ENCODE data around the gene MOB3B.

The MOB3B gene

GRCh38 chr9:27356446-27356845 lies 173.2 kb downstream of the MOB3B start:
- DNase-seq = no peak

GRCh38 chr9:27355166-27355565 lies 174.4 kb downstream of the MOB3B start:
- no peak for DNase-seq

GRCh38 chr9:27353474-27354229 lies 176.0 kb downstream of the MOB3B start:
- no peak for DNase-seq

GRCh38 chr9:27353166-27353473 lies 176.5 kb downstream of the MOB3B start:
- no peak for DNase-seq

GRCh38 chr9:27352457-27353165 lies 177.0 kb downstream of the MOB3B start:
- no peak for DNase-seq

- no peak for DNase-seq
Observed at GRCh38 chr9:27351438-27351837, 178.2 kb downstream of the MOB3B start.

- DNase-seq = no peak
Observed at GRCh38 chr9:27350382-27350976, 179.1 kb downstream of the MOB3B start.

GRCh38 chr9:27349698-27350080 lies 179.9 kb downstream of the MOB3B start:
- no peak for DNase-seq

GRCh38 chr9:27348785-27349697 lies 180.6 kb downstream of the MOB3B start:
- no peak for DNase-seq

GRCh38 chr9:27347889-27348288 lies 181.7 kb downstream of the MOB3B start:
- DNase-seq = no peak

- no peak for DNase-seq
Observed at GRCh38 chr9:27344776-27345175, 184.8 kb downstream of the MOB3B start.

GRCh38 chr9:27341545-27342294 lies 187.9 kb downstream of the MOB3B start:
- no peak for DNase-seq

GRCh38 chr9:27340961-27341511 lies 188.6 kb downstream of the MOB3B start:
- no peak for DNase-seq

GRCh38 chr9:27340285-27340674 lies 189.3 kb downstream of the MOB3B start:
- no peak for DNase-seq

- no peak for DNase-seq
Observed at GRCh38 chr9:27339661-27340284, 189.8 kb downstream of the MOB3B start.

- no peak for DNase-seq
Observed at GRCh38 chr9:27338527-27338903, 191.1 kb downstream of the MOB3B start.

GRCh38 chr9:27337833-27338526 lies 191.6 kb downstream of the MOB3B start:
- DNase-seq = no peak

- no peak for DNase-seq
Observed at GRCh38 chr9:27337236-27337635, 192.4 kb downstream of the MOB3B start.

- no peak for DNase-seq
Observed at GRCh38 chr9:27336829-27337228, 192.8 kb downstream of the MOB3B start.

GRCh38 chr9:27336126-27336525 lies 193.5 kb downstream of the MOB3B start:
- no peak for DNase-seq

GRCh38 chr9:27335075-27335474 lies 194.5 kb downstream of the MOB3B start:
- no peak for DNase-seq

Measured in stimulated activated CD4-positive, alpha-beta T cell treated with anti-CD3 and anti-CD28 coated beads, Interleukin-4, amount 100 ng/mL, for 24 hours (primary cell).